Osteocyte (in vitro differentiated cells): Measurements from ENCODE around the gene HNRNPF. TPM values are rescaled to one million over a fixed set of nuclear protein-coding genes. Genes with fewer than 3 reads are reported as not detected.

Source experiments
- DNase-seq: peaks from one replicate; pipeline ENCODE4 v3.0.0; 2021; ENCODE audit warnings: mixed read lengths; ENCODE audit not compliant: unreplicated experiment; ENCODE audit errors: extremely low spot score
- H3K27ac Mint-ChIP-seq: one replicate; pipeline ENCODE4 v1.8.0; 2021; ENCODE audit warnings: mild to moderate bottlenecking, mixed read lengths; ENCODE audit not compliant: unreplicated experiment
- H3K27me3 Mint-ChIP-seq: one replicate; pipeline ENCODE4 v1.8.0; 2021; ENCODE audit warnings: mixed read lengths; ENCODE audit not compliant: unreplicated experiment
- H3K36me3 Mint-ChIP-seq: one replicate; pipeline ENCODE4 v1.8.0; 2021; ENCODE audit warnings: mixed read lengths; ENCODE audit not compliant: unreplicated experiment
- H3K4me1 Mint-ChIP-seq: one replicate; pipeline ENCODE4 v1.8.0; 2021; ENCODE audit warnings: mixed read lengths; ENCODE audit not compliant: unreplicated experiment
- H3K4me3 Mint-ChIP-seq: one replicate; pipeline ENCODE4 v1.8.0; 2021; ENCODE audit warnings: mild to moderate bottlenecking, moderate library complexity, mixed read lengths; ENCODE audit not compliant: unreplicated experiment
- H3K9me3 Mint-ChIP-seq: one replicate; pipeline ENCODE4 v1.8.0; 2021; ENCODE audit warnings: mixed read lengths; ENCODE audit not compliant: unreplicated experiment
- total RNA-seq: library from RNA; stranded (reverse); gene quantifications from 2 replicates; pipeline ENCODE4 v1.2.1, GENCODE V29; 2021
- TF ChIP-seq, protein P1 (sequence below): fragments of 200-600 bp; sonication (generic); IDR thresholded peaks from 2 replicates; pipeline ENCODE4 v1.5.0; 2021; ENCODE audit warnings: antibody characterized with exemption, mild to moderate bottlenecking, moderate library complexity

Gene HNRNPF
- total RNA-seq, 1 donor from 2014 or later, result 189 TPM

DNA sequence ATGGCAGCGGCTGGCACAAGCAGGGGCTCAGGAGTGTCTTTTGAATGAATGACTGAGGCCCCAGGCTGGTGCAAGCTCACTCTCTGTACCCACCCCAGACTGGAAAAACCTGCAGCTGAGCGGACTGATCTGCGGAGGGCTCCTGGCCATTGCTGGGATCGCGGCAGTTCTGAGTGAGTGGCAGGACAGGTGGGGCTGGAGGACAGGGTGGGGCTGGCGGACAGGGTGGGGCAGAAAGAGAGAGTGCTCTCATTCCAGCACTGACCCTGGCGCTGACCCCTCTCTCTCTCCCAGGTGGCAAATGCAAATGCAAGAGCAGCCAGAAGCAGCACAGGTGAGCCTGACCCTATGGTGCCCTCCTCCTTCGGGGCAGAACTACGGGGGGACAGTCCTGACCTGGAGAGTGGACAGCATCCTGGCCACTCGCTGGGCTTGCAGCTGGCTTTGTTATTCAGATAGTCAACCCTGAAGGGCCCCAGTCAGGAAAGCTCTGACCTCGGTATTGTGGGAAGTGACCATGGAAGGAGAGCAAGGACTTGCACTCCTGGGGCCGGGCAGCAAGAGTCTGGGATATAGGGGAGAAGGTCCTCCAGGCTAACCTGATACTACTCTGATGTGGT lies 33.5 kb downstream of the HNRNPF start:
- TF ChIP-seq, protein P1, sequence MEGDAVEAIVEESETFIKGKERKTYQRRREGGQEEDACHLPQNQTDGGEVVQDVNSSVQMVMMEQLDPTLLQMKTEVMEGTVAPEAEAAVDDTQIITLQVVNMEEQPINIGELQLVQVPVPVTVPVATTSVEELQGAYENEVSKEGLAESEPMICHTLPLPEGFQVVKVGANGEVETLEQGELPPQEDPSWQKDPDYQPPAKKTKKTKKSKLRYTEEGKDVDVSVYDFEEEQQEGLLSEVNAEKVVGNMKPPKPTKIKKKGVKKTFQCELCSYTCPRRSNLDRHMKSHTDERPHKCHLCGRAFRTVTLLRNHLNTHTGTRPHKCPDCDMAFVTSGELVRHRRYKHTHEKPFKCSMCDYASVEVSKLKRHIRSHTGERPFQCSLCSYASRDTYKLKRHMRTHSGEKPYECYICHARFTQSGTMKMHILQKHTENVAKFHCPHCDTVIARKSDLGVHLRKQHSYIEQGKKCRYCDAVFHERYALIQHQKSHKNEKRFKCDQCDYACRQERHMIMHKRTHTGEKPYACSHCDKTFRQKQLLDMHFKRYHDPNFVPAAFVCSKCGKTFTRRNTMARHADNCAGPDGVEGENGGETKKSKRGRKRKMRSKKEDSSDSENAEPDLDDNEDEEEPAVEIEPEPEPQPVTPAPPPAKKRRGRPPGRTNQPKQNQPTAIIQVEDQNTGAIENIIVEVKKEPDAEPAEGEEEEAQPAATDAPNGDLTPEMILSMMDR, result no peak
- DNase-seq, result no peak
- no peaks in the 10 kb centered on the region for H3K36me3 Mint-ChIP-seq
- no peaks in the 10 kb centered on the region for H3K9me3 Mint-ChIP-seq
- no peak overlapping the region for H3K4me3 Mint-ChIP-seq
- no peaks in the 10 kb centered on the region for H3K27me3 Mint-ChIP-seq
- no peaks in the 10 kb centered on the region for H3K4me1 Mint-ChIP-seq
- no peak overlapping the region for H3K27ac Mint-ChIP-seq

DNA sequence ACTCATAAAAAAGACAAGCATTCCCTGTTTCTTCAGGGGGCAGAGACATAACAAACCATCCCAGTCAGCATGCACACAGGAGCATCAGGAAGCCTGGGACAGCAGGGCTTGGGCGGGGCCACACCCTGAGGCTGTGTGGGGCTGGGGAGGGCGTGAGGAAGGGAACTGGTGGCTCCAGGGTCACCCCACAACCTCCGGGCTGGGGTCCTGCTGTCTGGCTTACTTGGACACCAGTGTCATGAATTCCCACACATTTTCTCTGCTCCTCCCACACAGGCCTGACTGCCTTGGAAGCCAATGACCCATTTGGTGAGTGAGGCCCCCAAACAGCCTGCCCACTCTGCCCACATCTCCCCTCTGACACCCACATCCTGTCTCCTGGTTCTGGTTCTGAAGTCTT lies 34.8 kb downstream of the HNRNPF start:
- Mint-ChIP-seq H3K9me3 (no peaks in the 10 kb centered on the region), H3K4me1 (no peaks in the 10 kb centered on the region), H3K4me3 (no peak overlapping the region), H3K27ac (no peak overlapping the region), H3K36me3 (no peaks in the 10 kb centered on the region), H3K27me3 (no peaks in the 10 kb centered on the region)
- TF ChIP-seq, protein P1, result no peak
- DNase-seq, result no peak

DNA sequence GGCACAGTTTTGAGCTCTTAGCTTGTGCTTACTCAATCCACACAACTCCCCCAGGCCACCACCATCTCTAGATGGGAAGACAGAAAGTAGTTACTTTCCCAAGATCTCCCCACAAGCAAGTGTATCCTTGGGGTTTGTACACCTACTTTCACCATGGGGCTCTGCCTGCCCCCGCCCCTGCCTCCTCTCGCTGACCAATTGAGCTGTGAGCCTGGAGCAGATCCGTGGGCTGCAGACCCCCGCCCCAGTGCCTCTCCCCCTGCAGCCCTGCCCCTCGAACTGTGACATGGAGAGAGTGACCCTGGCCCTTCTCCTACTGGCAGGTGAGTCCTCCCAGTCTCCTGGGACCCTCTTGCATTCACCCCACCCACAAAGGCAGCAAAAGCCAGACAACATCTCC lies 35.5 kb downstream of the HNRNPF start:
- DNase-seq, result no peak
- Mint-ChIP-seq H3K27ac (no peak overlapping the region), H3K27me3 (no peaks in the 10 kb centered on the region), H3K4me1 (no peaks in the 10 kb centered on the region), H3K4me3 (no peak overlapping the region), H3K36me3 (no peaks in the 10 kb centered on the region), H3K9me3 (no peaks in the 10 kb centered on the region)
- TF ChIP-seq, protein P1, result no peak

DNA sequence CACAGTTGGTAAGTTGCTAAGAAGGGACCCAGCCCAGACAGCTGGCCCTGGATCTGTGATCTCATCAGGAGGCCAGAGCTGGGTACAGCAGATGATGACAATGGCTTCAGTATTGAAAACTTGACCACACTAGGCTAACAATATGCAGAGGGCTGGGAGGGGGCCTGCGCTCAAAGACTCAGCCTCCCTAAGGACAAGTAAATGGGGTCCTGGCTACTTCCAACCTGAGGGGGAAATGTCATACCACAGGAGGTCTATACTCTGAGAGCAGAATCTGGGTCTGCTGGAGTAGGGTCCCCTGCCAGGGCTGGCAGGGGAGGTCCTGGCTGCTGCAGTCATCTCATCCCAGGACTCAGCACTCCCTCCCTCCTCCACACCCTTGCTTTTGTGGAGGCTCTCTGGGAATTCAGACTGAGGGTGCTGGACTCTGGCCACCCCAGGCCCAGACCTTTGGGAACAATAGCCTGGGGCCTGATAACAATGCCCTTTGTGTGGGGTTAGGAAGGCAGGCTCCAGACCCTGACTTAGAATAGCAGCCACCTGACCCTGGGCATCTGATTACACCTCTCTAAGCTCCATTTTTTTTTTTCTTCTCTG lies 36.1 kb downstream of the HNRNPF start:
- TF ChIP-seq, protein P1, result no peak
- no peak for DNase-seq
- no peaks in the 10 kb centered on the region for H3K4me1 Mint-ChIP-seq
- H3K27ac Mint-ChIP-seq, result no peak overlapping the region
- H3K9me3 Mint-ChIP-seq, result no peaks in the 10 kb centered on the region
- H3K36me3 Mint-ChIP-seq, result no peaks in the 10 kb centered on the region
- no peak overlapping the region for H3K4me3 Mint-ChIP-seq
- no peaks in the 10 kb centered on the region for H3K27me3 Mint-ChIP-seq

DNA sequence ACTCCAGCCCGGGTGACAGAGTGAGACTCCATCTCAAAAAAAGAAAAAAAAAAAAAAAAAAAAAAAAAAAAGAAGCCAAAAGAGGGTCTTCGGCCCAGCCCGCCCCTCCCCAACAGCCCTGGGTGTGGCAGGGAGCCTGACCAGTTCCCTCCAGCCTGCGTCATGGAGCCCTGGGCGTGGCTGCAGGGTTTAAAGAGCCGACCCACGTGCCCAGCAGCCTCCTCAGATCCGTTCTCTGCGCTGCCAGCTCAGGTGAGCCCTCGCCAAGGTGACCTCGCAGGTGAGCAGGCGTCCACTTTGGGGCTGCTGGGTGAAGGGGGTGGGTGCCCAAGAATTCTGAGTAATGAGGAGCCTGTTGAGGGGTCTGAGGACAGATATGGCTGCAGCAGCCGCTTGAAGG lies 37.6 kb downstream of the HNRNPF start, which contains the start of gene FXYD4:
FXYD4 (plus strand) TSS at position 219 of the 400 bp plus-strand sequence. CDS start 2,111 bp downstream, outside the sequence.
- Mint-ChIP-seq H3K27me3 (no peaks in the 10 kb centered on the region), H3K36me3 (no peaks in the 10 kb centered on the region), H3K27ac (no peak within 1 kb of the TSS), H3K9me3 (no peaks in the 10 kb centered on the region), H3K4me3 (no peak within 1 kb of the TSS), H3K4me1 (no peaks in the 10 kb centered on the region)
- TF ChIP-seq, protein P1, result no peak
- DNase-seq, result no peak
